Measurements from ENCODE around the gene PITPNC1. TPM values are rescaled to one million over a fixed set of nuclear protein-coding genes. Genes with fewer than 3 reads are reported as not detected.
A peak's percentile ranks its signal among the peaks of the same experiment; 100 is the strongest.
"Not testable (repeated sequence)": the region's sequence is repeated elsewhere in the genome, so short reads cannot be mapped to it uniquely, and the experiment has no call there.

Gene PITPNC1
- total RNA-seq, 3 donors from 2014 or later = 11.0 to 17.7 (median 14.8) TPM

- Histone ChIP-seq H3K27ac (no peak overlapping the region), H3K36me3 (no peaks in the 10 kb centered on the region), H3K27me3 (no peaks in the 10 kb centered on the region), H3K4me3 (no peak overlapping the region), H3K4me1 (no peaks in the 10 kb centered on the region), H3K9me3 (no peaks in the 10 kb centered on the region)
- no peak for DNase-seq (ENCODE audit: low spot score in 2 of 2)
- TF ChIP-seq POLR2A (IDR thresholded peaks at IDR 0.05) (no peak), CTCF (IDR thresholded peaks at IDR 0.05) (no peak), POLR2AphosphoS5 (IDR thresholded peaks at IDR 0.05) (no peak)
- intact Hi-C loops (cut with DNase I; ENCODE audit: low total_unique reads) = no loop called here
Observed at GRCh38 chr17:67644061-67644460, 267.0 kb downstream of the PITPNC1 start.

GRCh38 chr17:67645195-67645594 lies 268.1 kb downstream of the PITPNC1 start:
- H3K4me1 ChIP-seq; intact Hi-C loops (cut with DNase I; ENCODE audit: low total_unique reads): not testable (repeated sequence)

GRCh38 chr17:67646472-67646871 lies 269.4 kb downstream of the PITPNC1 start:
- no peaks in the 10 kb centered on the region for H3K9me3 ChIP-seq
- no peak overlapping the region for H3K4me3 ChIP-seq
- H3K36me3 ChIP-seq = no peaks in the 10 kb centered on the region
- H3K4me1 ChIP-seq = no peaks in the 10 kb centered on the region
- no peak overlapping the region for H3K27ac ChIP-seq
- no peak for TF ChIP-seq POLR2A (IDR thresholded peaks at IDR 0.05)
- intact Hi-C loops (cut with DNase I; ENCODE audit: low total_unique reads) = no loop called here
- no peaks in the 10 kb centered on the region for H3K27me3 ChIP-seq
- DNase-seq (ENCODE audit: low spot score in 2 of 2) = no peak

More at GRCh38 chr17:67645195-67645594, 268.1 kb downstream of the PITPNC1 start:
- DNase-seq (ENCODE audit: low spot score in 2 of 2); H3K27me3 ChIP-seq; H3K4me3 ChIP-seq; H3K27ac ChIP-seq; H3K36me3 ChIP-seq; H3K9me3 ChIP-seq: not testable (repeated sequence)

- TF ChIP-seq CTCF (IDR thresholded peaks at IDR 0.05) (no peak), POLR2AphosphoS5 (IDR thresholded peaks at IDR 0.05) (no peak), POLR2A (IDR thresholded peaks at IDR 0.05) (no peak)
- Histone ChIP-seq H3K36me3 (no peaks in the 10 kb centered on the region), H3K4me1 (no peaks in the 10 kb centered on the region), H3K27me3 (no peaks in the 10 kb centered on the region), H3K27ac (no peak overlapping the region), H3K9me3 (no peaks in the 10 kb centered on the region), H3K4me3 (no peak overlapping the region)
- intact Hi-C loops (cut with DNase I; ENCODE audit: low total_unique reads) = no loop called here
- no peak for DNase-seq (ENCODE audit: low spot score in 2 of 2)
Observed at GRCh38 chr17:67647482-67647881, 270.4 kb downstream of the PITPNC1 start.

GRCh38 chr17:67648032-67648905 lies 271.2 kb downstream of the PITPNC1 start:
- Histone ChIP-seq H3K9me3 (no peaks in the 10 kb centered on the region), H3K4me1 (no peaks in the 10 kb centered on the region), H3K36me3 (no peaks in the 10 kb centered on the region), H3K27me3 (no peaks in the 10 kb centered on the region), H3K4me3 (no peak overlapping the region), H3K27ac (peak overlapping the region; percentile 10 to 14)
- TF ChIP-seq POLR2A (IDR thresholded peaks at IDR 0.05) = no peak
- no peak for TF ChIP-seq CTCF (IDR thresholded peaks at IDR 0.05)
- TF ChIP-seq POLR2AphosphoS5 (IDR thresholded peaks at IDR 0.05) = no peak
- DNase-seq (ENCODE audit: low spot score in 2 of 2) = no peak
- intact Hi-C loops (cut with DNase I; ENCODE audit: low total_unique reads) = no loop called here

GRCh38 chr17:67648906-67649295 lies 271.8 kb downstream of the PITPNC1 start:
- not testable (repeated sequence) for H3K27ac ChIP-seq

More at GRCh38 chr17:67648906-67649295, 271.8 kb downstream of the PITPNC1 start:
- intact Hi-C loops (cut with DNase I; ENCODE audit: low total_unique reads); H3K36me3 ChIP-seq; H3K9me3 ChIP-seq; DNase-seq (ENCODE audit: low spot score in 2 of 2); H3K4me3 ChIP-seq; H3K27me3 ChIP-seq; H3K4me1 ChIP-seq: not testable (repeated sequence)

All from breast epithelium (tissue), 4 donors.